Suppressor macrophage (primary cell): ENCODE data around the gene PRKCA.

Source experiments
- DNase-seq, 4 experiments: peaks; one replicate each; pipeline ENCODE4 v3.0.0-alpha.2; 2020 to 2022

PRKCA gene

DNA sequence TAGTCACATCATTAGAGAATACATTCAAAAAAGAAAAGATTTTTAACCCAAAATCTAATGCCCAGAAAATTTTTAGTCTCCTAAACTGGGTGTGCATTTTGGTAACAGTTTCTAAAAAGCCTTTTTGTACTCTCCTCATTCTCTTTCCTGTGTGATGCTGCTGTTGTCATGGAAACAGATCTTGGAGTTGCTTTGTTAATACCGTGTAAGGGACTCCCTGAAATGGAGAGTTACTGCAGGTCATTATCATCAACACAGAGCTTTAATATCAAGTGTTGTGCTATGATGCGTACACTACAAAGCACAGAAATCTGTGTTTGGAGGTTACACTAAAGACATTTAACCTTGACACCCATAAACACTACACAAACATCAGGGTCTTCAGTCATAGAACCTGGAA lies 216.3 kb downstream of the PRKCA start:
- DNase-seq = no peak

- no peak for DNase-seq
Measured at GRCh38 chr17:66519154-66519553, 216.7 kb downstream of the PRKCA start.

- peak in 2 of 4 experiments; percentile 45 to 54 for DNase-seq
Measured at GRCh38 chr17:66520999-66521398, 218.6 kb downstream of the PRKCA start.

DNA sequence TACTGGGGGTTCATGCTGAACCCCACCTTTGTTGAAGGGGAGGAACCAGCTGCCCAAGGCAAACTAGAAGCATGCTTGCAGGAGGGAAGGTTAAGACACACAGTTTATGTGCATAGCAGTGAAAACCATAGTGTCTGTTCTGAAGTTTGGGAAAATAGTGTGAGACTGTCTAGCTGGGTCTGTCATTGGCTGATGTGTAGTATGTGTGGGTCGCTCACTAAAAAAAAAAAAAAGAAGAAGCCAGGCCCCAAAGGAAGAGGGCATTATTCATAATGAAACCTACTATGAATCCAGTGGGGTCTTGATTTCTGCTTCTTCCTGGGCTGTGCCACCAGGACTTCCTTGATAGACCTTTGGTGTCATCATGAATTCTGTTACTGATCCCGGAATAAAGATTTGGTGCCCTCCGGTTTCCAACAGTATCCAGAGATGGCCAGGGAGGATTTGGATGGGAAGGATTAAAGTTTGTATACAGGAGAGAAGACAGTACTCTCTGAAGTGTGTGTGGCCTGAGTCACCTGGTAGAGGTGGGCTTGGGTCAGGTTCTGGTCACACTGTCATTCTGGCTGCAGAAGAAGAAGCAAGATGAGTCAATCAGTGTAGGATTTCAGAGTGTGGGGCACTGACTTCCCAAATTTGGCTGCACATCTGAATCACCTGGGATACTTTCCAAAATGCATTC lies 220.3 kb downstream of the PRKCA start:
- no peak for DNase-seq

- peak in 1 of 4 experiments; percentile 37 for DNase-seq
Measured at GRCh38 chr17:66523378-66524200, 221.2 kb downstream of the PRKCA start.

- no peak for DNase-seq
Measured at GRCh38 chr17:66524877-66525276, 222.5 kb downstream of the PRKCA start.

- DNase-seq = no peak
Measured at GRCh38 chr17:66525338-66525737, 222.9 kb downstream of the PRKCA start.

DNA sequence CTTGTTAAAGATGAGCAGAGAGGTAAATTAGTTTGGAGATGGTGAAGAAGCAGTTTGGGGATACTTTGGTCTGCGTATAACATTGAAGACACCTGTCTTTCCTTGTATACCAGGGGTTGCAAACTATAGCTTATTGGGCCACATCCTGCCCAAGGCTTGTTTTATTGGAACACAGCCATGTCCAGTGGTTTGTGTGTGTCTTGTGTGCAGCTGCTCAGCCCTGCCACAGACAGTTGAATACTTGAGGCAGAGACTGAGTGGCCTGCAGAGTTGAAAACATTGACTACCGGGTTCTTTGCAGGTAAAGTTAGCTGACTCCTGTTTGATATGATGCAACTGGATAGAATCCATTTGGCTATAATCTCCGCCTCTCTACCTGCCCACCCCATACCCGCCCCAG lies 224.4 kb downstream of the PRKCA start:
- no peak for DNase-seq

- DNase-seq = no peak
Measured at GRCh38 chr17:66527335-66527734, 224.9 kb downstream of the PRKCA start.

- DNase-seq = no peak
Measured at GRCh38 chr17:66531851-66532295, 229.5 kb downstream of the PRKCA start.

GRCh38 chr17:66533572-66533971 lies 231.2 kb downstream of the PRKCA start:
- no peak for DNase-seq

DNA sequence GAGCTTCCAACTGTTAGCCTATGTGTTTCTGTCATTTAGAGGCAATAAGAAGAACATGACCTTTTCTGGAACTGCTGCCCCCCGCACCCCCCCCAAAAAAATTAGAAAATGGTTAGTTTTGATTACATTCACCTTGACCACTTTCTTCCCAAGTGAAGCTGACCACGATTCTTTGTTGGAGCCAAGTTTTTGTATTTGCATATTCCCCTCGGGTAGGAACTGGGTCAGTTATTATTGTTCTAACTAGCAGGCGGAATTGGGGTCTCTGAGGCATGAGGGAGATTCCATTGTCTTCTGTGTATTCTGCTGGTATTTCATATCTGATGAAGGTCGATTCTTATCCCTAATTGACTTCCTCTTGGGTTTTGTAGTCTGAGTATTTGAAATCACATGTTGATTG lies 231.6 kb downstream of the PRKCA start:
- DNase-seq = no peak

DNA sequence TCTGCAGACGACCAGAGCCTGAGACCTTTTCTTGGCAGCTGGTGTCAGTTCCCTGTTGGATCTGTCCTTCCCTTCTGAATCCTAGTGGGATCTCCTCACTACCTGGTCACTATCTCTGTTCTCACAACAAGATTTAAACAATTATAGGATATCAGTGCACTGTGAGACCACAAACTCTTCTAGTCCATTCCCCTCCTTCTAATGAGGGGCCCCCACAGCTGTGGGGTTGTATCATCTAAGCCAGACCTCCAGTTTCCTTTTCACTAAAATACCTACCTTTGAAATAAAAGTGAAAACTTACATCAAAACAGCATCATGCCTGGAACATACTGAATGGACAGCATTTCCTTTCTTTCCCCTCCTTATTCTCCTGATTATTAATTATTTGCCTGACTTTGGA lies 233.2 kb downstream of the PRKCA start:
- DNase-seq = no peak

DNA sequence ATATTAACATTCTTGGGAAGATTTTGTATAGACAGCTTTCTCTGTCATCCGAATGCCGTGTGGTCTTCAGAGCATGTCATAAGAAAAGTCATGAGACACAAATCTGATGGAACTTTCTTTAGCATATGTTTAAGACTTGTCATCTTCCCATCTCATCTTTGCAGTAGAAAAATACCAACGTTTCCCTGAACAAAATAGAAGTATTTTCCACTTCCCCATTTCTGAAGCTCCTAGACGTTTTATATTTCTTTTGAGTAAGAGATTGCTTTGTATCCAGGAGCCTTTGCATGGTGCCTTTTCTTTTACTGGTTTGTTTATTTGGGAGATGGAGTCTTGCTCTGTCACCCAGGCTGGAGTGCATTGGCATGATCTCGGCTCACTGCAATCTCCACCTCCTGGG lies 235.1 kb downstream of the PRKCA start:
- peak in 2 of 4 experiments; percentile 34 to 54 for DNase-seq

GRCh38 chr17:66538776-66539175 lies 236.4 kb downstream of the PRKCA start:
- DNase-seq = peak in 2 of 4 experiments; percentile 17 to 18

DNA sequence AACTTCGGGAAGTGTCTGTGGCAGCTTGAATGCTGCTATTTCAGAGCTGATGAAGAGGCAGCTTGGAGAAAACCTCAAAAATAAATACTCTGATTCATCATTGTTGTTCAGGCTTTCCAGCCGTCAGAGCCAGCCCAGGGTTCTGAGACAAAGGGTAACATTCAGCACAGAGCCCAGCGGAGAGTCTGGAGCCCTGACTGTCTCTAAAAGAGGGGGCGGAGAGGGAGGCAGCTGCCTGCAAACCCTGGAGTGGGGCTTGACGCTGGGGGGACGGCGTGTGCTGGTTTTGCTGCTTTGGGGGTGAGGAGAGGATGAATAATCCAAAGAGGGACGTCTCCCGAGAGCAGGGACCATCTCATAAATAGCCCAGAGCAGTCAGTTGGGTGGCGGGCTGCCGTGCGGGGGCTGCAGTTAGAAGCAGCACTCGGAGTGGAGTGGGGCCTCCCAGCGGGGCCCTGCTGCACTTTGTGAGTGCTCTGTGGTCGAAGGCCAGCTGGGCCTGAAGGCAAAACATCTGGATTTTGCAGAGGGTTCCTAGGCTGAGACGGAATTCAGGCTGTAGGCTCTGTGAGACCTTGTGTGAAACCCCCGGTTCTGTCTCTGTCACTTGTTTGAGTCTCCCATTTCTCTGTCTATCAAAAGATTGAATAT lies 237.8 kb downstream of the PRKCA start:
- DNase-seq = no peak

DNA sequence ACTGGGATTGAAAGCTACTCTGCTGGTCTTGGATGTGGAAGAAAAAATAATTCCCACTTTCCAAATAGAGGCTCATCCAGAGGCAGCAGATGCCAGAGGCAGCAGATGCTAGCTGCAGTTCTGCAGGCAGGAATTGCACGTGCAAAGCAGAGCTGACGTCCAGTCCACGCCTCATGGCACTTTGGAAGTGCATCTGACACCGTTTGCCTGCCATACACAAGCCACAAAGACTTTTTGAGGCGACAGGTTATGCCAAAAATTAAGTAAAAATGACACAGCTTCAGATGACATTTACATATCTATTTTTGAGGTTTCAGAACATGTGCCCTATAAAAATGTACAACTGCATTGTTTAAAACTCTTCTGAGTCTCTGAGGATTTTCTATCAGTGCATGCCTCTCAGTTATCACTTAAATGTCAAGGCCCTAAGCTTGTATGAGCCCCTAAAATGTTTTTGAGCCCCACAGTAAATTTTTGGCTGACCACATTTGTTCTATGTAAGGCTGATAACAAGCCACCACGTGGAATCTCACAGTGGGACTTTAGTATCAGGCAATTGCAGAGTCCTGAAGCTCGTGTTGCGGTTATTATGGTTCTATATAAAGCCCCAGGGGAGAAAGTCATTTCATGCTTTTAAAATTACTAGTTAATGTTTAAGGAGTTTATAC lies 239.2 kb downstream of the PRKCA start:
- no peak for DNase-seq

DNA sequence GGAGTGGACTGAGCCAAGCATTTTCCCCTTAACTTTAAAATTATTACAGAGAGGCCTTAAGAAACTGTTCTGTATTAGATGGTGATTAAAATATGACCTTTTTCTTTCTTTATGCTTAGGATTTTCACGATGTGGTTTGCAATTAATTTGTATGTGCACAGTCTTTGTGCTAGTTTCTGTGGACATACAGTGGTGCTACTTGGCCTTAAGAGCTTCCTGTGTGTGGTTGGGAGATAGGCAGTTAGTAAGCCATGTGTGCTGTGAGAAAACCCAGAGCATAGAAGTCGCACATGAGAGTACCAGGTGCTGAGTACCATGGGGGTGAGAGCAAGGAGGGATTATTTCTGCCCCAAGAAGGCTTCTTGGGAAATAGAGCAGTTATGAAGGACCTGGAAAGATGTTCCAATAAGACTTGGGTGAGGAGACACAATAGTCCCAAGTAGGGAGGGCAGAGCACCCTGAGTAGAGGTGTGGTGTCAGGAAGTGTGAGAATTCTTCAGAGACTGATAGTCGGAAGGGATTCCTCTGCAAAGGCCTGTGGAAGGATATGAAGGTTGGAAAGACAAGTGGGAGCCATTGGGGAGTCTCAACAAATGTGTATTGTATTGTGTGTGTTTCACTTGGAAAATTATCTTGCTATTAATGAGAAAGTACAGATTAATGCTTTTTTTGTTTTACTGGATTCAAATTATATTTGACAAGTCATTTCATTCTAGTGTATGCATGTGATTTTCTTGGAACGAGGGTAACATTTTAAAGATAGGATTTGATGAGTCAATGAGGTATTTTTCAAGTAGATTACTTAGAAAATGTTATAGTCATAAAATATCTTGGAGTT lies 239.9 kb downstream of the PRKCA start:
- no peak for DNase-seq

- DNase-seq = no peak
Measured at GRCh38 chr17:66542967-66543520, 240.6 kb downstream of the PRKCA start.

- no peak for DNase-seq
Measured at GRCh38 chr17:66543526-66543925, 241.1 kb downstream of the PRKCA start.

- DNase-seq = no peak
Measured at GRCh38 chr17:66545918-66546317, 243.5 kb downstream of the PRKCA start.
